B cell (primary cell): ENCODE data around the gene BLOC1S2. TPM values are rescaled to one million over a fixed set of nuclear protein-coding genes. Genes with fewer than 3 reads are reported as not detected.

Experiments used
- ATAC-seq: fragments of 200-7000 bp; cut with Tn5 transposase; one replicate; pipeline ENCODE4 v1.10.0; 2021; ENCODE audit warnings: low read depth, mild to moderate bottlenecking, moderate number of reproducible peaks, moderate library complexity
- CTCF ChIA-PET: fragments of 350-600 bp; sonication (Branson Sonifier 250); formaldehyde crosslinking; loops from one replicate; lab custom pipeline; 2021; ENCODE audit warnings: antibody characterized with exemption, inconsistent platforms; lab: Charles Lee
- POLR2A ChIA-PET: fragments of 350-600 bp; sonication (Branson Sonifier 250); formaldehyde crosslinking; loops from one replicate; lab custom pipeline; 2021; ENCODE audit warnings: antibody characterized with exemption; lab: Charles Lee
- DNase-seq: peaks from one replicate; pipeline ENCODE4 v3.0.0; 2013
- H2AFZ ChIP-seq: 2 replicates; pipeline ENCODE4 v1.6.1; 2012; ENCODE audit warnings: mild to moderate bottlenecking, low read depth, low read length; ENCODE audit not compliant: insufficient read depth, poor library complexity, severe bottlenecking
- H3K27ac ChIP-seq, 2 donors: 1 replicate in 1 of 2; 2 replicates in 1 of 2; pipeline ENCODE4 v1.5.1; 2012 to 2013; ENCODE audit warnings: low read length in 2 of 2, mild to moderate bottlenecking in 2 of 2, moderate library complexity in 1 of 2
- H3K27me3 ChIP-seq, 4 experiments: fragments of 200-600 bp in 1 of 4; sonication (generic) in 1 of 4; replicated peaks in 1 of 4; 1 replicate in 2 of 4; 2 replicates in 2 of 4; pipeline versions ENCODE4 v1.6.1 to v1.7.0; 2013 to 2016; ENCODE audit warnings: low read length in 3 of 4, mild to moderate bottlenecking in 2 of 4, mixed read lengths in 1 of 4, moderate library complexity in 1 of 4; ENCODE audit not compliant: insufficient read depth in 4 of 4, control insufficient read depth in 3 of 4; ENCODE audit errors: control extremely low read depth in 1 of 4
- H3K36me3 ChIP-seq, 2 experiments: replicated peaks in 1 of 2; 1 replicate in 1 of 2; 2 replicates in 1 of 2; pipeline versions ENCODE4 v1.6.1 to v1.7.1; 2013; ENCODE audit warnings: low read length in 1 of 2; ENCODE audit not compliant: insufficient read depth in 2 of 2, control insufficient read depth in 1 of 2; ENCODE audit errors: control extremely low read depth in 1 of 2, extremely low read depth in 1 of 2
- H3K4me1 ChIP-seq, 2 donors: fragments of 200-600 bp in 1 of 2; sonication (generic) in 1 of 2; 1 replicate in 1 of 2; 2 replicates in 1 of 2; pipeline versions ENCODE4 v1.5.1 to v1.6.1; 2013 to 2017; ENCODE audit warnings: low read length in 2 of 2; ENCODE audit not compliant: control insufficient read depth in 2 of 2, insufficient read depth in 2 of 2
- H3K4me2 ChIP-seq: replicated peaks from 2 replicates; pipeline ENCODE3; 2012; ENCODE audit warnings: mild to moderate bottlenecking, low read depth, low read length; ENCODE audit not compliant: poor library complexity, severe bottlenecking
- H3K4me3 ChIP-seq, 5 experiments: fragments of 200-600 bp in 1 of 5; sonication (generic) in 1 of 5; 1 replicate in 3 of 5; 2 replicates in 2 of 5; pipeline versions ENCODE4 v1.5.1 to v1.7.0; 2011 to 2016; ENCODE audit warnings: low read length in 4 of 5, mild to moderate bottlenecking in 4 of 5, low read depth in 2 of 5, control low read depth in 1 of 5, moderate library complexity in 1 of 5; ENCODE audit not compliant: insufficient read depth in 1 of 5; ENCODE audit errors: control extremely low read depth in 1 of 5, extremely low read depth in 1 of 5
- H3K79me2 ChIP-seq: fragments of 200-600 bp; sonication (generic); one replicate; pipeline ENCODE4 v1.6.0; 2016; ENCODE audit warnings: low read length; ENCODE audit not compliant: control insufficient read depth, insufficient read depth
- H3K9ac ChIP-seq: fragments of 200-600 bp; sonication (generic); 2 replicates; pipeline ENCODE4 v1.6.1; 2017; ENCODE audit warnings: mild to moderate bottlenecking, low read length, moderate library complexity
- H3K9me3 ChIP-seq, 3 donors: one replicate each; pipeline versions ENCODE4 v1.6.1 to v1.7.1; 2013; ENCODE audit warnings: low read length in 2 of 3; ENCODE audit not compliant: control insufficient read depth in 2 of 3, insufficient read depth in 1 of 3; ENCODE audit errors: control extremely low read depth in 1 of 3
- H4K20me1 ChIP-seq: 2 replicates; pipeline ENCODE4 v1.6.0; 2012; ENCODE audit warnings: mild to moderate bottlenecking, low read length; ENCODE audit not compliant: insufficient read depth, control insufficient read depth, poor library complexity, severe bottlenecking
- H3K27ac Mint-ChIP-seq: one replicate; pipeline ENCODE4 v1.8.0; 2021; ENCODE audit warnings: mixed read lengths
- H3K27me3 Mint-ChIP-seq: one replicate; pipeline ENCODE4 v1.8.0; 2021; ENCODE audit warnings: mixed read lengths
- H3K4me1 Mint-ChIP-seq: one replicate; pipeline ENCODE4 v1.8.0; 2021; ENCODE audit warnings: mixed read lengths
- H3K4me3 Mint-ChIP-seq: one replicate; pipeline ENCODE4 v1.8.0; 2021; ENCODE audit warnings: mixed read lengths
- H3K9me3 Mint-ChIP-seq: one replicate; pipeline ENCODE4 v1.8.0; 2022; ENCODE audit warnings: mixed read lengths; ENCODE audit not compliant: insufficient read depth
- EZH2 ChIP-seq: IDR thresholded peaks from 2 replicates; pipeline ENCODE4 v1.6.1; 2012; ENCODE audit warnings: borderline replicate concordance, low read depth, mild to moderate bottlenecking, moderate library complexity, low read length; ENCODE audit not compliant: insufficient read depth, poor library complexity, severe bottlenecking
- WGBS: methylation state at CpG from one replicate; pipeline ENCODE4 v1.1.5; 2013; ENCODE audit warnings: missing lambda C conversion rate; ENCODE audit not compliant: insufficient coverage; 5-methylcytosine and 5-hydroxymethylcytosine counted together
- intact Hi-C: fragments of 100-400 bp; cut with micrococcal nuclease; formaldehyde crosslinking; loops from one replicate; pipeline ENCODE4 v1.10.0; 2022
- polyA minus RNA-seq: library from RNA; depleted of rRNA, polyadenylated mRNA; stranded (reverse); fragments of >200 nt; gene quantifications from 2 replicates; pipeline ENCODE4 v1.2.3, GENCODE V29; 2012
- polyA plus RNA-seq: library from polyadenylated mRNA; depleted of rRNA; stranded (reverse); fragments of >200 nt; gene quantifications from 2 replicates; pipeline ENCODE4 v1.2.3, GENCODE V29; 2012
- total RNA-seq, 2 donors: library from RNA; stranded (reverse); fragments of 120-200 nt in 1 of 2; gene quantifications; 1 replicate in 1 of 2; 2 replicates in 1 of 2; pipeline versions ENCODE4 v1.2.3 to v1.2.4, GENCODE V29; 2013 to 2022
- TF ChIP-seq, protein P1 (sequence below): fragments of 200-600 bp; IDR thresholded peaks from one replicate; pipeline ENCODE4 v1.8.0; 2022; ENCODE audit warnings: antibody characterized with exemption, mild to moderate bottlenecking

The BLOC1S2 gene
- total RNA-seq (47.2 and 47.5 TPM in 2 replicates), polyA plus RNA-seq (48.7 and 70.9 TPM in 2 replicates), polyA minus RNA-seq (24.2 and 54.9 TPM in 2 replicates)
- 127 TPM for total RNA-seq (2013)

DNA sequence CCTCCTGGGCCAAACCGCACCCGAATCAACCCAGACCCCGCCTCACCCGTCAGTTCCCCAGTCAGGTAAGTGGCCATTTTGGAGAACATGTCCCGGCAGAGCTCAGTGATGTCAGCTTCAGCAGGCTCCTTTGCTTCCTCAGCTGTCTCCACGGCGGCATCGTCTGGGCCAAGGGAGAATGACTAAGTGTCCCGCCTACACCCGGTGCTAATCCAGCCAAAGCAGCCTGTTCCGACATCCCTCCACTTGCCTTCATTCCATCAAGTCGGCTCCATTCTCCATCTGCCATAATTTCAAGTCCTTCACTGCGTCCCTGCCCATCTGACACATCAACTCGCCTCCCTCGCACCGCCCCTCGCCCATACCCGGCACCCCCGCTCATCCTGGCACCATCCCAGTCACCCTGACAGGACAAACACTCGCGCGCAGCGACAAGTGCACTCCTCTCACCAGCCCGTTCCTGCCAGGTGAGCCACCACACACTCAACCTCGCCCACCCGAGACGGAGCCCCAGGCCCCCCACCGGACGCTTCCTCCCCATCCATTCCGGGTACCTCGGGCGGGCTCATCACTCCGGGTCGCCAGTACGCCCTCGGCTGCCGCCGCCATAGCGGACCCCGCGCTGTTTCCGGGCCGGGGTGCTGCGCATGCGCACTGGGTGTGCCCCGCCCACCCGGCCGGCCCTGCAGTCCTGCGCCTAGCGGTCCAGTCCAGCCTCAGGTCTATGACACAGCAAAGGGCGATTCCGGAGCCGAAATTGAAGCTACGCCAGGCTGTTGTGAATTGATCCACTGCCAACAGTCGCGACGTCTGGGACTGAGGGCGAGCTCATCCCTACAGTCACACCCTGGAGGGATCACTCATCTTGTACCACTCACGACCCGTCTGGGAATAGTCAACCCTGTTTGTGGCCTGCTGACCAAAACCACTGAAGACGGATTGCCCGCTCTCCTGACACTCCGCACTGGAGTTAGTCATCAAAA, at the start of gene BLOC1S2:
Gene BLOC1S2 (minus strand): TSS at position 630 of the 983 bp plus-strand sequence. CDS start 21 bp downstream, at position 609.
- peak; percentile 90 for ATAC-seq
- CTCF ChIA-PET = interaction anchor here (1.2 to 2.1 kb wide), 2 partner anchors 41 to 249 kb away, joined by 3 to 6 read pairs; partner anchors contain the start of gene HIF1AN

More for the DNA sequence above, at the start of gene BLOC1S2:
- Histone ChIP-seq H3K36me3 (peaks cover 6 to 7% of the 10 kb centered on the region in 2 experiments), H3K4me2 (peak within 1 kb of the TSS; percentile 81), H3K27ac (peak within 1 kb of the TSS; percentile 92 to 96), H3K27me3 (no peaks in the 10 kb centered on the region), H4K20me1 (no peaks in the 10 kb centered on the region), H3K9me3 (no peaks in the 10 kb centered on the region), H3K9ac (peak within 1 kb of the TSS; percentile 99), H2AFZ (peak within 1 kb of the TSS; percentile 95), H3K79me2 (peaks cover 92% of the 10 kb centered on the region), H3K4me1 (peaks cover 48 to 53% of the 10 kb centered on the region in 2 donors), H3K4me3 (peak within 1 kb of the TSS; percentile 69 to 100 (median 99))
- intact Hi-C loops = loop anchor here (1.0 to 5.0 kb wide), 6 partner anchors 19 to 700 kb away; partner anchors contain the start of genes CHUK, CWF19L1, ERLIN1 and HIF1AN
- Mint-ChIP-seq H3K27me3 (peaks cover 1% of the 10 kb centered on the region), H3K4me1 (peaks cover 35% of the 10 kb centered on the region), H3K9me3 (no peaks in the 10 kb centered on the region), H3K27ac (peak within 1 kb of the TSS; percentile 96), H3K4me3 (peak within 1 kb of the TSS; percentile 98)
- POLR2A ChIA-PET = interaction anchor here (2.1 kb wide), 1 partner anchor 41 kb away, joined by 8 read pairs; no protein-coding TSS in a partner anchor
- WGBS = 2% methylated on average over 63 of the region's 63 CpGs
- DNase-seq = peak; percentile 91
- no peak for TF ChIP-seq EZH2
- TF ChIP-seq, protein P1, sequence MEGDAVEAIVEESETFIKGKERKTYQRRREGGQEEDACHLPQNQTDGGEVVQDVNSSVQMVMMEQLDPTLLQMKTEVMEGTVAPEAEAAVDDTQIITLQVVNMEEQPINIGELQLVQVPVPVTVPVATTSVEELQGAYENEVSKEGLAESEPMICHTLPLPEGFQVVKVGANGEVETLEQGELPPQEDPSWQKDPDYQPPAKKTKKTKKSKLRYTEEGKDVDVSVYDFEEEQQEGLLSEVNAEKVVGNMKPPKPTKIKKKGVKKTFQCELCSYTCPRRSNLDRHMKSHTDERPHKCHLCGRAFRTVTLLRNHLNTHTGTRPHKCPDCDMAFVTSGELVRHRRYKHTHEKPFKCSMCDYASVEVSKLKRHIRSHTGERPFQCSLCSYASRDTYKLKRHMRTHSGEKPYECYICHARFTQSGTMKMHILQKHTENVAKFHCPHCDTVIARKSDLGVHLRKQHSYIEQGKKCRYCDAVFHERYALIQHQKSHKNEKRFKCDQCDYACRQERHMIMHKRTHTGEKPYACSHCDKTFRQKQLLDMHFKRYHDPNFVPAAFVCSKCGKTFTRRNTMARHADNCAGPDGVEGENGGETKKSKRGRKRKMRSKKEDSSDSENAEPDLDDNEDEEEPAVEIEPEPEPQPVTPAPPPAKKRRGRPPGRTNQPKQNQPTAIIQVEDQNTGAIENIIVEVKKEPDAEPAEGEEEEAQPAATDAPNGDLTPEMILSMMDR = no peak
